Mesenchymal stem cell (in vitro differentiated cells and primary cell): Measurements from ENCODE around the gene PITHD1.

Experiments
- DNase-seq: peaks from one replicate; pipeline ENCODE4 v3.0.0-alpha.2; 2013
- H2AFZ ChIP-seq: one replicate; pipeline ENCODE4 v1.6.1; 2013; ENCODE audit warnings: low read depth, mild to moderate bottlenecking, control low read depth, inconsistent platforms, low read length, moderate library complexity
- H2AK5ac ChIP-seq: 2 replicates; pipeline ENCODE4 v1.6.1; 2013; ENCODE audit warnings: low read length, moderate library complexity, mild to moderate bottlenecking, inconsistent platforms; ENCODE audit not compliant: severe bottlenecking
- H2BK120ac ChIP-seq: one replicate; pipeline ENCODE4 v1.6.1; 2013; ENCODE audit warnings: low read depth, mild to moderate bottlenecking, inconsistent platforms, low read length, moderate library complexity
- H2BK12ac ChIP-seq, 2 experiments: one replicate each; pipeline ENCODE4 v1.6.1; 2013; ENCODE audit warnings: inconsistent platforms in 2 of 2, low read length in 2 of 2, mild to moderate bottlenecking in 2 of 2, moderate library complexity in 2 of 2, control low read depth in 1 of 2
- H2BK15ac ChIP-seq: one replicate; pipeline ENCODE4 v1.6.1; 2013; ENCODE audit warnings: mild to moderate bottlenecking, low read depth, inconsistent platforms; ENCODE audit not compliant: poor library complexity, severe bottlenecking
- H2BK5ac ChIP-seq: 2 replicates; pipeline ENCODE4 v1.6.1; 2013; ENCODE audit warnings: low read depth, mild to moderate bottlenecking, low read length, control low read depth, inconsistent platforms; ENCODE audit not compliant: poor library complexity, severe bottlenecking
- H3K14ac ChIP-seq, 2 experiments: one replicate each; pipeline ENCODE4 v1.6.1; 2013; ENCODE audit warnings: inconsistent platforms in 2 of 2, low read length in 2 of 2, control low read depth in 1 of 2, mild to moderate bottlenecking in 1 of 2, moderate library complexity in 1 of 2
- H3K18ac ChIP-seq, 2 experiments: one replicate each; pipeline ENCODE4 v1.6.1; 2013; ENCODE audit warnings: inconsistent platforms in 2 of 2, low read length in 2 of 2, control low read depth in 1 of 2, low read depth in 1 of 2, mild to moderate bottlenecking in 1 of 2
- H3K23ac ChIP-seq, 2 experiments: one replicate each; pipeline ENCODE4 v1.6.1; 2013; ENCODE audit warnings: inconsistent platforms in 2 of 2, low read length in 2 of 2, mild to moderate bottlenecking in 2 of 2, moderate library complexity in 2 of 2, control low read depth in 1 of 2
- H3K27ac ChIP-seq: 2 replicates; pipeline ENCODE4 v1.5.1; 2013; ENCODE audit warnings: mild to moderate bottlenecking, moderate library complexity, low read length, control low read depth, inconsistent platforms; ENCODE audit not compliant: poor library complexity, severe bottlenecking
- H3K27me3 ChIP-seq, 2 experiments: 2 replicates each; pipeline versions ENCODE4 v1.6.1 to v1.7.0; 2013; ENCODE audit warnings: low read length in 2 of 2, mild to moderate bottlenecking in 2 of 2, moderate library complexity in 2 of 2, control low read depth in 1 of 2, inconsistent platforms in 1 of 2; ENCODE audit not compliant: control insufficient read depth in 1 of 2, insufficient read depth in 1 of 2
- H3K36me3 ChIP-seq, 2 experiments: 2 replicates each; pipeline versions ENCODE4 v1.6.1 to v1.7.0; 2013; ENCODE audit warnings: low read length in 2 of 2, control low read depth in 1 of 2, inconsistent platforms in 1 of 2, low read depth in 1 of 2, mild to moderate bottlenecking in 1 of 2; ENCODE audit not compliant: insufficient read depth in 2 of 2, control insufficient read depth in 1 of 2
- H3K4ac ChIP-seq, 2 experiments: one replicate each; pipeline ENCODE4 v1.6.1; 2013; ENCODE audit warnings: inconsistent platforms in 2 of 2, low read length in 2 of 2, mild to moderate bottlenecking in 2 of 2, moderate library complexity in 2 of 2, control low read depth in 1 of 2, low read depth in 1 of 2
- H3K4me1 ChIP-seq: 2 replicates; pipeline ENCODE4 v1.6.1; 2013; ENCODE audit warnings: low read depth, low read length, control low read depth; ENCODE audit not compliant: control insufficient read depth, insufficient read depth
- H3K4me2 ChIP-seq: 2 replicates; pipeline ENCODE4 v1.6.1; 2013; ENCODE audit warnings: low read length, mild to moderate bottlenecking, inconsistent platforms; ENCODE audit not compliant: poor library complexity, severe bottlenecking
- H3K4me3 ChIP-seq, 2 experiments: 2 replicates each; pipeline versions ENCODE4 v1.5.1 to v1.7.0; 2013; ENCODE audit warnings: low read length in 2 of 2, mild to moderate bottlenecking in 2 of 2, control low read depth in 1 of 2, low read depth in 1 of 2; ENCODE audit not compliant: insufficient read depth in 1 of 2
- H3K79me1 ChIP-seq: replicated peaks from 2 replicates; pipeline ENCODE4 v1.6.1; 2013; ENCODE audit warnings: mild to moderate bottlenecking, control low read depth, low read length, inconsistent platforms; ENCODE audit not compliant: poor library complexity, severe bottlenecking
- H3K9ac ChIP-seq: 2 replicates; pipeline ENCODE4 v1.7.0; 2013; ENCODE audit warnings: mild to moderate bottlenecking, low read length, moderate library complexity
- H3K9me3 ChIP-seq: 2 replicates; pipeline ENCODE4 v1.7.0; 2013; ENCODE audit warnings: mild to moderate bottlenecking, low read length; ENCODE audit not compliant: control insufficient read depth
- H4K8ac ChIP-seq: one replicate; pipeline ENCODE4 v1.6.1; 2013; ENCODE audit warnings: inconsistent platforms, mild to moderate bottlenecking, low read length, moderate library complexity
- H4K91ac ChIP-seq: one replicate; pipeline ENCODE4 v1.6.1; 2013; ENCODE audit warnings: mild to moderate bottlenecking, low read length, inconsistent platforms
- whole genome bisulfite sequencing: methylation state at CpG from one replicate; pipeline ENCODE4 v1.1.7; 2013; ENCODE audit warnings: mixed read lengths; 5-methylcytosine and 5-hydroxymethylcytosine counted together

PITHD1 gene

DNA sequence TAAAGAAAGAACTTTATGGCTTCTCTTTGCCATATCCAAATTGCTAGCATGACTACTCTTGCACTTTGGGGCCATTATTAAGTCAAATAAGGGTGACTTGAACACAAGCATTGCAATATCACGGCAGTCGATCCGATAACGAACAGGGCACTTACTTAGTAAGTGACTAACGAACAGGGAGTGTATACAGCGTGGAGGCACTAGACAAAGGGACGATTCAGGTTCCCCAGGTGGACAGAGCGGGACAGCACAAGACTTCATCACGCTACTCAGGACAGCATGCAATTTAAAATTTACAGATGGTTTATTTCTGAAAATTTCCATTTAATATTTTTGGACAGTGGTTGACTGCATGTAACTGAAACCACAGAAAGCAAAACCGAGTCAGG lies 5.4 kb upstream of the PITHD1 start:
- H3K18ac ChIP-seq, result no peak overlapping the region
- no peak overlapping the region for H3K14ac ChIP-seq
- no peak overlapping the region for H2BK5ac ChIP-seq
- no peak for DNase-seq
- H2BK120ac ChIP-seq, result no peak overlapping the region
- H3K36me3 ChIP-seq, result peaks cover 2 to 25% of the 10 kb centered on the region in 2 experiments
- H3K9me3 ChIP-seq, result no peaks in the 10 kb centered on the region
- H2AK5ac ChIP-seq, result no peak overlapping the region
- H3K4me3 ChIP-seq, result no peak overlapping the region
- no peak overlapping the region for H3K23ac ChIP-seq
- H3K79me1 ChIP-seq, result peaks cover 23% of the 10 kb centered on the region
- no peak overlapping the region for H4K8ac ChIP-seq
- H3K9ac ChIP-seq, result no peak overlapping the region
- H2BK12ac ChIP-seq, result no peak overlapping the region
- H2AFZ ChIP-seq, result no peak overlapping the region
- H4K91ac ChIP-seq, result no peak overlapping the region
- H3K27ac ChIP-seq, result no peak overlapping the region
- H3K27me3 ChIP-seq, result no peaks in the 10 kb centered on the region
- 84% methylated on average over 8 of the region's 10 CpGs for WGBS
- no peak overlapping the region for H2BK15ac ChIP-seq
- peaks cover 2% of the 10 kb centered on the region for H3K4me1 ChIP-seq
- no peak overlapping the region for H3K4ac ChIP-seq
- no peak overlapping the region for H3K4me2 ChIP-seq

DNA sequence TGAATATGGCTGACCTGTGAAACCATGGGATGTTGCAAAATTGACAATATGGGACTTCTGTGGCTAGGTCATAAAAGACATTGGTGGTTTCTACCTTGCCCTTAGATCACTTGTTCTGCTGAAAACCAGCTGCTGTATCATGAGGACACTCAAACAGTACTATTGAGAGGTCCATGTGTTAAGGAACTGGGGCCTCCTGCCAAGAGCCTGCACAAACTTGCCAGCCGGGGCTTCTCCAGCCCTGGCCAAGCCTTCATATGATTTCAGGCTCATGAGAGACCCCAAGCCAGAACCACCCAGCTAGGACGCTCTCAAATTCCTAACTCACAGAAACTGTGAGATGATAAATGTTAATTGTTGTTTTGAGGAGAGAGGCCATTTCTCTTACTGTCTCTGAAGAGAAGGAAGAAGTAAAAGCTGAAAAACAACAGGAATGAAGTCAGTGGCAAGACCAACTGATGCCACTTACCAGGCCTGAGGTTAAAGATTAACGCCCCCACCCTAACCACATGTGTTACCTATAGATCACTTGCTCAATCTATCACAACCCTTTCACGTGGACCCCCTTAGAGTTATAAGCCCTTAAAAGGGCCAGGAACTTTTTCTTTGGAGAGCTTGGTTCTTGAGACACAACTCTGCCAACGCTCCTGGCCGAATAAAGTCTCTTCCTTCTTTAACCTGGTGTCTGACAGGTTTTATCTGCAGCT lies 3.9 kb upstream of the PITHD1 start:
- DNase-seq, result no peak
- Histone ChIP-seq H3K36me3 (peaks cover 2 to 12% of the 10 kb centered on the region in 2 experiments), H3K18ac (no peak overlapping the region), H2BK12ac (no peak overlapping the region), H3K27me3 (no peaks in the 10 kb centered on the region), H3K4me1 (peaks cover 7% of the 10 kb centered on the region), H3K14ac (peak overlapping the region in 1 of 2 experiments; percentile 15), H2BK5ac (no peak overlapping the region), H2BK120ac (no peak overlapping the region), H3K4me2 (no peak overlapping the region), H2BK15ac (no peak overlapping the region), H4K91ac (no peak overlapping the region), H3K23ac (no peak overlapping the region), H2AFZ (no peak overlapping the region), H3K79me1 (peaks cover 22% of the 10 kb centered on the region), H3K9me3 (no peaks in the 10 kb centered on the region), H3K4me3 (no peak overlapping the region), H3K4ac (no peak overlapping the region), H3K27ac (no peak overlapping the region), H2AK5ac (no peak overlapping the region), H3K9ac (no peak overlapping the region), H4K8ac (no peak overlapping the region)
- 89% methylated on average over 4 of the region's 6 CpGs for WGBS

DNA sequence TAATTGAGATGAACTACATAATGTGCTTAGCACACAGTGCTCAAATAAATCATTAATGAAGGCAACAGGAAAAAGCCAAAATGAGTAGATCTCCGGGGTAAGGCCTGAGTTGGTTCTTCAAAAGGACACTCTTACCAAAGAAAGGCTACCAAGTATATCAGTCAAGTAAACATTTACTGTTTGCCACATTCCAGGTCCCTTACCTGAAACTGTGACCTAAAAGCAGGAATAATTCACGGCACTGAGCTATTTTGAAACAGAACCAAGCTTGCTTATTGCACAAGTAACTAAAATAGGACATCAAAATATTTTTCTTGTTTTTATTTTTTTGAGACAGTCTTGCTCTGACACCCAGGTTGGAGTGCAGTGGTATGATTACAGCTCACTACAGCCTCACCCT lies 2.0 kb upstream of the PITHD1 start:
- Histone ChIP-seq H3K79me1 (peaks cover 19% of the 10 kb centered on the region), H2BK120ac (no peak overlapping the region), H3K14ac (no peak overlapping the region), H3K4ac (no peak overlapping the region), H3K9me3 (no peaks in the 10 kb centered on the region), H3K27me3 (no peaks in the 10 kb centered on the region), H4K91ac (no peak overlapping the region), H3K4me1 (peaks cover 9% of the 10 kb centered on the region), H3K4me2 (no peak overlapping the region), H2BK5ac (no peak overlapping the region), H3K18ac (no peak overlapping the region), H4K8ac (no peak overlapping the region), H2BK12ac (no peak overlapping the region), H3K27ac (no peak overlapping the region), H3K9ac (peak overlapping the region; percentile 97), H2AFZ (no peak overlapping the region), H3K4me3 (no peak overlapping the region), H3K36me3 (peaks cover 0 to 10% of the 10 kb centered on the region in 2 experiments), H3K23ac (no peak overlapping the region), H2BK15ac (no peak overlapping the region), H2AK5ac (no peak overlapping the region)
- 99% methylated on average over 2 of the region's 2 CpGs for WGBS
- DNase-seq, result no peak

DNA sequence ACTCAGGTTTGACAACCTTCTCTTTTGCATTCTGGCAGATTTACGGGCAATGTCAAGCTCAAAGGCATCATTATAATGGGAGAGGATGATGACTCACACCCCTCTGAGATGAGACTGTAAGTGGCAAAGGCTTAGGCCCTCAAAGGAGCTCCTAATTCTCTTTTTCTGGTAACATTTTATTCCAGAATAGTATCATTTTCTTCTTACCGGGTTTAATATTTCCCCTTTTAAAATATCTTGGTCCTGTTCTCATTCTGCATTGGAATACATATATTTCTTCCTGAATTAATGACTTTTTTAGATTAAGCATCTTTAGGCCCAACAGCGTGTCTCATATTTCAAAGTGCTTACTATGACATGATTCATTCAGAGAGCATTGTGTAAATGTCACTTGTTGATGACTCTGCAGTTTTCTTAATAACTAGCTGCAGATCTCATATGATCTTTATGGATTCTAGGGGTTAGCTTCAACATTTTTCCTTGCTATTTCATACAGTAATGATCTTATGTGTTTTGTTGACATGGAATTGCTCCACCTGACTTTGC lies 1.7 kb downstream of the PITHD1 start:
- H3K9me3 ChIP-seq, result no peaks in the 10 kb centered on the region
- H2BK15ac ChIP-seq, result no peak overlapping the region
- H2AK5ac ChIP-seq, result no peak overlapping the region
- H3K4me1 ChIP-seq, result peaks cover 11% of the 10 kb centered on the region
- H3K18ac ChIP-seq, result no peak overlapping the region
- peak overlapping the region; percentile 63 for H3K27ac ChIP-seq
- H3K79me1 ChIP-seq, result peaks cover 17% of the 10 kb centered on the region
- H3K23ac ChIP-seq, result no peak overlapping the region
- no peak overlapping the region for H2BK120ac ChIP-seq
- no peak overlapping the region for H2BK12ac ChIP-seq
- peaks cover 4 to 30% of the 10 kb centered on the region in 2 experiments for H3K36me3 ChIP-seq
- H3K27me3 ChIP-seq, result no peaks in the 10 kb centered on the region
- H3K4me2 ChIP-seq, result no peak overlapping the region
- no peak overlapping the region for H3K4ac ChIP-seq
- no peak overlapping the region for H4K91ac ChIP-seq
- H4K8ac ChIP-seq, result no peak overlapping the region
- H3K4me3 ChIP-seq, result peak overlapping the region in 1 of 2 experiments; percentile 96
- peak; percentile 65 for DNase-seq
- H3K14ac ChIP-seq, result no peak overlapping the region
- peak overlapping the region; percentile 97 for H3K9ac ChIP-seq
- H2BK5ac ChIP-seq, result no peak overlapping the region
- WGBS, result 70% methylated on average over 3 of the region's 3 CpGs
- no peak overlapping the region for H2AFZ ChIP-seq
